HPDE6-E6E7 (cell line): ENCODE measurements around the gene DOK4.

Experiments
- DNase-seq: peaks from one replicate; pipeline ENCODE4 v3.0.0; 2011; ENCODE audit warnings: missing footprints; ENCODE audit errors: extremely low spot score

DOK4 gene

DNA sequence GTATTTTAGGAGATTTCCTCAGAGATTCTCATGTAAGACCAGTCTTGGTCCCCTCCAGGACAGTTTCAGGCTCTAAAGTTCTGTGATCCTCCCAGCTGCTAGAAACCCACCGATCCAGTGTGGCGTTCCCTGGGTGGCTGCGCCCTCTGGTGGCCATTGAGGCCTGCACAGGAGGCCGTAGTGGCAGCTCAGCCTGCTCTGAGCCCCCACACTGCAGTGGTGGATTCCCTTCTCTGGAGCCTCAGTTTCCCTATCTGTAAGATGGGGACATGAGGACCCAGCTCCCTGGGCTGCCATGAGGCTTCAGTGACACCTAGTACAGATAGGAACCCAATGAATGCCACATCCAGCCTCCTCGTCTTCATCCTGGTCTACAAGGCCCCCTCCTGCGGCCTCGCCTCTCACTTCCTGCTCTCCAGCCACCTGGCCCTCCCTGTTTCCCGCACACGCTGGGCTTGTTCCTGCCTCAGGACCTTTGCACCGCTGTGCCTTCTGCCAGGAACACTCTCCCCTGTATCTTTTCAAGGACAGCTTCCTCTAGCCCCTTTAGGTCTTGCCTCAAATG lies 33.6 kb upstream of the DOK4 start:
- peak; percentile 72 for DNase-seq

DNA sequence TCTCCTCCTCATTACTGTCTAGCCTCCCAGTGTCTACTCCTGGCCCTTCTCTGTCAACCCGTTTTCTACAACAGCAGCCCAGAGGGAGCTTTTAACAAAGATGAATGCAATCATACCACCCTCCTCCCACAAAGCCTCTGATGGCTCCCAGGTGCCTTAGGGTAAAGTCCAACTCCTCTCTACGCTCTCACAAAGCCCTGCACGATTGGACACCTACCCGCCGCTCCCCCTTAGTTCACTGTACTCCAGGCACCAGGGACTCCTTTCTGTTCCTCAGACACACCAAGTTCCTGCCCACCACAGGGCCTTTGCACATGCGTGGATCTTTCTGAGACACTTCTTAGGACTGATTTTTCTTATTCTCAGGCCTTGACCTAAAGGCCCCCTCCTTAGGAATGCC lies 32.6 kb upstream of the DOK4 start:
- no peak for DNase-seq

DNA sequence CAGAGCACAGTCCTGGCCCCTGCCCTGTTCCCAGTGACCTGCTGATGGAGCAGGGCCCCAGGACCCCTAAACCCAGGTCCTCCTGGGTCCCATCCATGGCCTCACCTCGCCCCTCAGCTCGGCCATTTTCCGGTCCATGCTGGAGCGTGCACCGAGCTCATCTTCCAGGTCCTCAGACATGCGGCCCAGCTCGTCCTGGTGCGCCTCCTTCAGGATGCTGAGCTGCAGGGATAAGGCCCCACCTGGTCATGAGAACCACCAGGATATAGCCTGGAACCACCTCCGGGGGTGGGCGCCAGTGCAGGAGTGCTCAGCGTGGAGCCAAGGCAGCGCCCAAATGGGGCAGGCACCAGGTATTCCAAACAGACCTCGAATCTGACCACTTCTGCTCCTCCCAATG lies 32.2 kb upstream of the DOK4 start:
- DNase-seq = no peak

DNA sequence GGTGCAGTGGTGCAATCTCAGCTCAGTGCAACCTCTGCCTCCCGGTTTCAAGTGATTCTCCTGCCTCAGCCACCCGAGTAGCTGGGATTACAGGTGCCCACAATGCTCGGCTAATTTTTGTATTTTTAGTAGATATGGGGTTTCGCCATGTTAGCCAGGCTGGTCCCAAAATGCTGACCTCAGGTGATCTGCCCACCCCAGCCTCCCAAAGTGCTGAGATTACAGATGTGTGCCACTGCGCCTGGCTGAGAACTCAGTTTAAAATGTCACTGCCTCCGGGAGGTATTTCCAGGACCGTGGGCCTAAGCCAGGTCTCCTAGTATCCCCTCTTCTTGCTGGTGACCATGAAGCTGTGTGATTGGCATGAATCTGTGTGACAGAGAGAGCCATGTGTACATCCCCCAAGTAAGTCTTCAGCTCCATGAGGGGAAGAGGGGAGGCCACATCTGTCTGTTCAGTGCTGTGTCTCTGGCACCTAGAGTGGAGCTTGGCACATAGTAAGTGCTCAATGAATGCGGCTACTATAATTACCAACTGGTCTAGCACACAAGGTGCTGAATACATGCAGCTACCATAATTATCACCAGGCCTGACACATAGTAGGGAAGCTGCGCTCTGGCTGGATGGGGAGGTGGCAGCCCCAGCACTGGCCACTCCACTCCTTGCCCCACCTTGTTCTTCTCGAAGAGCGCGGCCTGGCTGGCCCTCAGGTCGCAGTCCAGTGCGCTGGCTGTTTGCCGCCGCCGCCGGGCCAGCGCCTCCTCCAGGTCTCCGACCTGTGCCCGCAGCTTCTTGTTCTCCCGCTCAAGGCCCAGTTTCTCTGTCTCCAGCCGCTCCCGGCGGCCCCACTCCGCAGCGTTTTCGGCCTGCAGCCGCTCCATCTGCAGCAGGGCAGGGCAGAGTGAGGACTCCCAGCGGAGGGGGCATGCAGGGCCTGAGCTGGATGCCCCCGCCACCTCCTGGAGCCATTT lies 31.4 kb upstream of the DOK4 start:
- DNase-seq = no peak

DNA sequence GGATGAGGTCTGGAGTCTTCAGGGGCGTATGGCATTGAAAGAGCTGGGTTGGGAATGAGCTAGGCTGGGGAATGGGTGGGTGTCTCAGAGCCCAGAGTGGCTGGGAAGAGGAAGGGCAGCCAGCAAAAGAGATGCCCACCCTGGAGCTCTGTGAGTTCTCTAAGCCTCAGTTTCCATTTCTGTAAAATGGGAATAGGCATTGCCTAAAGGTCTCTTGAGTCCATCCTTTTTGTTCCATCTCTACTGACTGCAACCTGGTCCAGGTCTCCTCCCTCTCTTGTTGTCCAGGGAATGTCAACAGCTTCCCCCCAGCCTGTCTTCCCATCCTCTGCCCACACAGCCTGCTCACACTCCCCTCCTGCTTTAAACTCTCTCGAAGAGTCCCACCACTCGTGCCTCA lies 30.5 kb upstream of the DOK4 start:
- no peak for DNase-seq

DNA sequence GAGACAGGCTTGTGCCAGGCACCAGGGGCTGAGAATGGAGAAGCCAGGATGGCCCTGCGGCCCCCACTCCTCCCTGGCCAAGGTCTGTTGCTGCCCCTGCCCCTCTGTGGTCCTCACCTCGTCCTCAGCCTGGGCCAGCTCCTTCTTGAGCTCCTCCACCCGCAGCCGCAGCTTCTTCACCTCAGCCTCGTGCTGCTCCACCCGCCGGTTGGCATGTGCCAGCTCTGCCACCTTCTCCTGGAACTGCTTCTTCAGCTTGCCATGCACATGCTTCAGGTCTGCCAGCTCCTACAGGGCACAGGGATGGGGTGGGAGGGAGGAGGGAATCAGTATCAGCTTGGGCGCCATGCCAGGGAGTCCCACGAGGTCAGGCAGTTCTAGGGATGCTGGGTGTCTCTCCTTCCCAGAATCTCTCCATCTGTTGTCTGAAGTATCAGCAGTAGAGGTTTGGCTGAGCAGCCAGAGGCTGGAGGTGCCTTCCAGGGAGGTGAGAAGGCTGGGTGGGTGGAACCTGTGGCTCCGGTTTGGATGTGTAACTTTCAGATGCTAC lies 30.0 kb upstream of the DOK4 start:
- no peak for DNase-seq

DNA sequence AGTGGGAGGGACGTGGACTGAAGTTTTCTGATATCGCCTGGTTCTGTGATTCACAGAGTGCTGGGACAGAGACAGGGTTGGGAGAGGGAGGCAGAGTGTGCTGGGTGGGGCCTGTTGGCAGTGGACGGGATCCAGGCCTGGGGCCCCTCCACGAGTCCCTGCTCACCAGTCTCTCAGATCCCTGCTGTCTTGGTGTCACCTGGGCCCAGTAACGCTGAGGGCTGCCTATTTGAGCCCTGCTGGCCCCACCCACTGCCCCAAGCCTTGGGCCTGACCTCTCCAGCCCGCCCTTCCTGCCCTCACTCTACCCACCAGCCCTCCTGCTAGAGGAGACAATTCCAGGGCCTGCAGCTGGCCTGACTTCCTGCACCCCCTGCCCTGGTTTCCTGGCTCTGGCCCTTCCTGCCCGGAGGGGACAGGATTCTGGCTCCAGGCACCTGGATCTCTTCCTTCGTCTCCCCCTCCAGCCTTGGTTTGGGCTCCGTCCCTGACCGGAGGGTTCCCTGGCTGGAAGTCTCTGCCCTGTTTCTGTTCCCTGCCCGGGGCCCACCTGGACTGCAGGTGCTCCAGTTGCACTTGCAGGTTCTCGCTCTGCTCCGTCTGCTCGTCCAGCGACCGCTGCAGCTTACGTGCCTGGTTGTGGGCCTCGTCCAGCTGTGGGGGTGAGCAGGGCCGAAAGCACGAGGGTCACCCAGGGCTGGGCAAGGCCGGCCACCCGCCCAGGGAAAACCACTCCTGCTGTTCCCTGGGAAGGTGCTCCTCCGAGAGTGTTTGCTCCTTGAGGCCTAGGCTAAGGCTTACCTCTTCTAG lies 28.7 kb upstream of the DOK4 start:
- no peak for DNase-seq

DNA sequence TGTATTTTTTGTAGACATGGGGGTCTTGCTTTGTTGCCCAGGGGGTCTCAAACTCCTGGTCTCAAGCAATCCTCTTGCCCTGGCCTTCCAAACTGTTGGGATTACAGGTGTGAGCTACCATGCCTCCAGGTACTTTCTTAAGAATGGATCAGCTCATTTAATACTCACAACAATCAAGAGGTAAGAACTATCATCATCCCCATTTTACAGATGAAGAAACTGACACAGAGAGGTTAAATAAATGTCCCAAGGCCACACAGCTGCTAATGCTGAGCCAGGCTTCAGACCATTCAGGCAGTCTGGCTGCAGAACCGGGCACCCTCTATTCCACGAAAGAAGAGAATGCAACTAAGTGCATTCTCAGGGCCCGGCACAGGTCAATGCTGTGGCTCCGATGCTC lies 28.1 kb upstream of the DOK4 start:
- DNase-seq = no peak

DNA sequence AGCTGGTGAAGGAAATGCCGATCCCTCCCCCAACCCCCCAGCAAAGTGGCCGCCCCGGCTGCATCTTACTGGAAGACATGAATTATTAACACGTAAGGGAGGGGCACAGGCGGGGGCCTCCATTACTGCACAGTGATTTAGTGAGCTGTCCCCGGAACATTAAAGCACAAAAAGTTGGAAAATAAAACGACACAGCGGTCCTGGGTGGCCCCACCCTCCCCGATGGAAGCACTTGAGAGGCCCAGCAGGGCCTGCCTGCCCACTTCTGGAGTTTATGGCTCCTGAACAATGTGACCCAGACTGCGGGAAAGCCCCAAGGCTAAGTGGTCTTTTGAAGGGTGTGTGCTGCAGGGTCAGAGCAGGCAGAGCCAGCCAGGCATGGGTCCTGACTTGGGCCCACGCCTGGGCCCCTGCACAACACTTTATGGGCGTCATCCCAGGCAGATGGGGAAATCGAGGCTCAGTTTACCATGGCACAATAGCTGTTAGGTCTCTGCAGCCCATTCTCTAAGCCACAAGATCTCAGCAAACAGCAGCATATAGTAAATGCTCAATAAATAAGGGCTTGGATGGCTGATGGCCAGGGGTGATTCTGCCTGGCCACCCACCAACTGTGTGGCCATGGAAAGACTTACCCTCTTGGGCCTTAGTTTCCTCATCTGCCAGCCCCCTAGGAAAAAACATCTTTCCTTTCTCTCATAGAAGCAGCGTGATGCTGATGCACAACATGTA lies 27.2 kb upstream of the DOK4 start:
- DNase-seq = no peak

DNA sequence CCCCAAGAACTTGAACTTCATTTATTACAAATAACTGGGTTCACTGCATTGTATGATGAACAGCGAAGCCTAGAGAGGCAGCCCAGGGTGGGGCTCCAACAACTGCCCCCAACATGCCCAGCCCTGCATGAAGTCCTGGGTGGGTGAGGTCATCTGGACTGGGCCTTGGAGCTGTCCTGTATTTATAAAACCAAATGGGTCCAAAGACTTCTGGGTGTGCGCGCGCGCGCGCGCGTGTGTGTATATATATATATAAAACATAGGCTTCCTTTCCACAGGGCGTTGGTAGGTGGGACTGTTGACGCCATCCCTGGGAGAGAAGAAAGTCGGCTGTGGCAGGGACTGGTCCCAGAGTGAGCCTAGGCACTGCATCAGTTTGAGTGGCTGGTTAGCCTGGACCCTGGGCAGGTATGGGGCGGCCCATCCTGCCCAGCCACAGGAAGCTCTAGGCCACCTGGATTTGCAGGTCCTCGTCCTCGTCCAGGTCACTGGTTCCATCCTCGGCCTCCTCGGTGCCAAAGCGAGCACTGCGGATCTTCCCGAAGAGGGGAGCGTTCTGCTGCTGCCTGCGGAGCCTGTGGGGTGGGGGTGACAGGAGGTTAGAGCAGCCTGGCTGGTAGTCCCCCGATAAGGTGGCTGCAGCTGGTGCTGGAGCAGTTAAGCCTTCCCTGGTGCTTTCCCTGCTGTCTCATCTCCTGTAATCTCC lies 26.2 kb upstream of the DOK4 start:
- no peak for DNase-seq

DNA sequence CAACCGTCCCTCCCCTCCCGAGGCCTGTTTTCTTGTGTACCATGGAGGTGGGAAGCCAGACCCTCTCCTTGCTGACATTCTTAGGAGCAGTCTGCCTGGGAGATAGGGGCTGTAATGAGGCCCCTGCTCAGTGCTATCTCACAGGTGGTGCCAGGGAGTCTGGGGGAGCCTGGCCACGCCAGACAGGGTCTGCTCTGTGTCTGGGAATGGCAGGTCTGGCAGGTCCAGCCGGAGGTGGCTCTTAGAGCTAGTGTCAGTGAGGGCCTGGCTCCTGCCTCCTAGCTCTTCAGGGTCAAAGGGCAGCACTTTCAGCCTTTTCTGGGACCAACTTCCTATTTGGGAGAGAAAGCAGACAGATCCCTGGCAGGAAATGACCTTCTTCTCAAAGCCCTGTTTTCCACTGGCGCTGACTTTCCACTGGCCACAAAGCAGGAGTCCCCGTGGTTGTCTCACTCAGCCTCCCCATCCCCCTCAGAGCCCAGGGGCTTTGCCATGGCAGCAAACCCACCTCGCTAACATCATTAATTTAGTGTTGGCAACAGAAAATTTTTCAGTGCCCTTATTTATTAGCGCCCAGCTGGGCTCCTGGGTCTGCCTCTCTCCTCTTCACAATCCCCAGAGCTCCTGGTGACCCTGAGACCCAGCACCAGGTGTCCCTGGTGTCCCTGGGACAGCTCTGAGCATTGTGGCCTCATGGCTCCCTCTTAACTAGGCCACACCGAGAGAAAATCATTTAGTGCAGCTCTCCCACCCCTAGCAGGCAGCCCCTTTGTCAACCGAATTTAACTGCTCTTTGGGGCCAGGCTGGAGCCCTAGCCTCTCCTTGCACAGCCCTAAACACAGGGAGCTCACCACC lies 24.0 kb upstream of the DOK4 start:
- no peak for DNase-seq

DNA sequence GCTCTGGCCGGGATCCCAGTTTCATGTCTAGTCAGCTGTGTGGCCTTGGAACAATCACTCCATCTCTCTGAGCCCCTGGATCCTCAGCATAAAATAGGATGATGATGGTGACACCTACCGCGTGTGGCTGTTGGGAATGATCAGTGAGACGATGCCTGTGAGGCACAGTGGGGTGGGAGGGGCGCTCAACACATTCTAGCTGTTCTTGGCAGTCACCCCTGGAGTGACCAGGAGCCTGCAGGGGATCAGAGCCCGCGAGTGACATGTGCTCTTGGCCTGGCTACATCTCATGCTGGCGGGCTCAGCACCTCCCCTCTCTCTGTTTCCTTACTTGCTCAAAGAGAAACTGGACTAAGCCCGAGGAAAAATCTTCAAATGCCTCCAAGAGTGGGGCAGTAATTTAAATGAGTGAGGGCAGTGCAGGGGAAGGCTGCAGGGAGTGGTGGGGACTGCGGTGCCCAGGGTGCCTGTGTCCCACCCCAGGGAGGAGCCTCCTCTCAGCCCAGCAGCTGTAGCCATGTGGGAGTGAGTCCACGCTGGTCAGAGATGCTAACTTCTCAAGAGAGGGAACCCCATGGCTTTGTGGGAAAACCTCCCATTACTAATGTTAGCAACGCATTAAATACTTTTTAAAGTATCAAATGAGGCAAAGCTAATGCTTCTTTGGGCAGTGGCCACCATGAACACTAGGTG lies 23.1 kb upstream of the DOK4 start:
- DNase-seq = no peak

DNA sequence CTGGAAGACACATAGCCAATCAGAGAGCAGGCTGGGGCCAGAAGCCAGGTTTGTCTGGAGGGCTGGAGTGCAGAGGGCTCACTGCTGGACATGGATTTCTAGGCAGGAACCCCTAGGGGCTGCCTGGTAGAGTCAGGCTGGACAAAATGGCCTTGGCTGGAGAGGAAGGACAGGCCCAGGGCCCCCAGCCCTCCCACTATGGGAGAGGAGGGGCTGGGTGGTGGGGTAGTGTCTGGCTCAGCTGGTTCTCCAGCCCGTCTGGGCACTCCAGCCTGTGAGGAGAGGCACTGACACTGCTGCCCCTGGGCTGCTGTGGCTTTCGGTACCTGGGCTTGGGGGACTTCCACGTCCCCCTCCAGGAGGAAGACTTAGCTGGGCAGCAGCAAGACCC lies 21.7 kb upstream of the DOK4 start:
- DNase-seq = no peak

DNA sequence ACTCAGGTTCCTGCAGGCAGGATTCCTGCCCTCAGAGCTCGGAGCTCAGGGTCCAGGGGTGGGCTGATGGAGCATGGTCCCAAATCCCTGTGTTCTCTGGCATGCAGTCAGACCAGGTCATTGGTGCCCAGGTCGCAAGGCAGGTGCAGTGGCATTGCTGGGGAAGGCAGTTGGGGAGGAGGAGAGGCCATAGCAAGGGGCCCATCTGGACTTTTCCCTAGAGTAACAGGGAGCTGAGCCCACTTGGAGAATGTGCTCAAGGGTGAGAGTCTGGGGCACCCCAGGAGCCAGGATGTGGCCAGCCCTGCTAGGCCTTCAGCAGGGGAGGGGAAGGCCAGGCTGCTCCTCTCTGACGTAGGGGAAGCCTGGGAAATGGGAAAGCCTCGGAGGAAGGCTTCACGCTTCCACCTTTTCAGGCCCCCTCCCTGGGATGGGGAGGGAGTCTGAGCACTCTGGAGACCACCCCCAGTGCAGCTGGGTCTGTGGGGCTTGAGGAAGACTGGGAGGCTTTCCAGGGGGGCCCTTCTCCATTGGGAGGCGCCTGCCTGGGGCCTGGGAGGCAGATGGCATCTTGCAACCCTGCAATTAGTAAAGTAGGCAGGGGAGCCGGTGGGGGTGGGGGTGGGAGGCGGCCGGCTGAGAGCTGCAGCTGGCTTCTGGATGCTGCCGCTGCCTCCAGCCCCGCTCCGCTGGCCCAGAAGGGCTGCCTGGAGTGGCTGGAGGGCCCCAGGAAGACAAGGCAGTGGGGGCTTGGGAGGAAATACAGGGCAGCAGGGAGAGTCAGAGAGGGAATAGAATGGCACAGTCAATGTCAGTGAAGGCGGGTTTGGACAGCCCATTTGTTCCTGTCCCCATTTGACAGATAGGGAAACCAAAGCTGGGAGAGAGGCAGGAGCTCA lies 21.1 kb upstream of the DOK4 start:
- DNase-seq = no peak

DNA sequence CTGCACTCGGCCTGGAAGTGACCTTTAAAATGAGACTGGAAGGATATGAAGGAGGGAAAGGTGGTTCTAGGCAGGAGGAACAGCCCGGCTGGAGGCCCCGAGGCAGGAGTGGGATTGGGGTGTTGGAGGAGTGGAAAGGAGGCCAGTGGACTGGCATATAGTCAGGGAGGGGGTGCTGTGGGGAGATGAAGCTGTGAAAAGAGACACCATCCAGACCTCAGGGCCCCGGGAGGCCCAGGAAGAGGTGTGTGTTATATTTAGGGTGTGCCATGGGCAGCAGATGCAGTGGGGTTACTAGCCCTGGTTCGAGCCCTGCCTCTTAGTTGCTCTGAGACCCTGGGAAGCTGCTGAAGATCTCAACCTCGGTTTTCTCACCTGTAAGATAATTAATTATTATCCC lies 18.9 kb upstream of the DOK4 start:
- no peak for DNase-seq

DNA sequence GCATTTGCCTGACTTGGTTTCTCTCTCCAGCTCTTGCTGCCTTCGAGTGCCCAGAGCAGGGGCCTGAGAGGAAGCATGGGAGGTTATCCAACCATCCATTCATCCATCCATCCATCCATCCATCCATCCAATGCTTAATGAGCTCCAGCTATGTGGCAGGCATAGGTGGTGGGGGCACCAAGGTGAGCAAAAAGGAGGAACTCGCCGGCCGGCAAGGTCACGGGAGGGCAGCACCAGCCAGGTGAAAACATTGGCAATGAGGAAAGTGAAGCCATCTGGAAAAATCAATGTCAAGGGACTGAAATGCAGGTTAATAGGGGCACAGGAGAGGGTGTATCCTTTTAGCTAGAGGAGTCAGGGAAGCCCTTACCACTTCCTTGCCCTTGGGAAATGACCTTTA lies 18.2 kb upstream of the DOK4 start:
- no peak for DNase-seq

DNA sequence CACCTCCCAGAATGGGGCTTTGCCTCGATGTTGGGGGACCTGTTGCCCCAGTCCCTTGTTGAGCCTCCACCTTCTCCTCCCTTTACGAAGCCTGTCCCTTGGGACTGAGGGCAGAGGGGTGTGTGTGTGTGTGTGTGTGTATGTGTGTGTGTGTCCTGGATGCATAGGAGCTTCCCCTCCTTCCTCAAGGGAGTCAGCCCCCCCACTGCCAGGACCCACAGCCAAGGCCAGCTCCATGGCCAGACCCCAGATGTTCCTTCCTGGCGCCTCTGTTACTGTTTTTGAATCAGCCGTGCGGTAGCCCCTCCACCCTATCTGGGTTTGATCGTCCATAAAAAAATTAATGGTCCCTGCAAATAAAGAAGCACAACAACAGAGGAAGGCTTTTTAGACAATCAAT lies 17.7 kb upstream of the DOK4 start:
- DNase-seq = no peak

DNA sequence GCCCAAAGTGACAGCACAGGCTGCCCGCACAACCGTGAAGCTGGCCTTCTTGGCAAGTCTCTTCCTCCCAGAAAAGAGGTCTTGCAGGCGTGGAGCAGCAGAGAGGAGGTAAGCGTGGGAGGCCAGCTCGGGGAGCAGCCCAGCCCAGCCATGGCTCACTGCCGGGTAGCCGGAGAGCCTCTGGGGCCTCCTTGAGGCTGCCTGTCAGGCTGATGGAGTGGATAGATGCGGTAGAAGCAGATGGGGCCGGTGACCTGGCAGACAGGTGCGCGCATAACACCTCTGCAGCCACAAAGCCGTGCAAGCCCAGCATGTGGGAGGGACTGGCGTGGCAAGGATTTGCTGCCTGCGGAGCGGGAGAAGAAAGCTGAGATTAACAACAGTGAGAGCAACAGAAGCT lies 17.1 kb upstream of the DOK4 start:
- no peak for DNase-seq
